Jurkat, Clone E6-1 (cell line): ENCODE results near the gene ADAMTS15.

Experiments used
- DNase-seq: peaks from one replicate; pipeline ENCODE4 v3.0.0-alpha.2; 2011; ENCODE audit warnings: low read depth, low spot score
- H3K4me3 ChIP-seq: 2 replicates; pipeline ENCODE4 v1.5.1; 2011; ENCODE audit warnings: mild to moderate bottlenecking, low read length, control low read depth, moderate library complexity

The ADAMTS15 gene

DNA sequence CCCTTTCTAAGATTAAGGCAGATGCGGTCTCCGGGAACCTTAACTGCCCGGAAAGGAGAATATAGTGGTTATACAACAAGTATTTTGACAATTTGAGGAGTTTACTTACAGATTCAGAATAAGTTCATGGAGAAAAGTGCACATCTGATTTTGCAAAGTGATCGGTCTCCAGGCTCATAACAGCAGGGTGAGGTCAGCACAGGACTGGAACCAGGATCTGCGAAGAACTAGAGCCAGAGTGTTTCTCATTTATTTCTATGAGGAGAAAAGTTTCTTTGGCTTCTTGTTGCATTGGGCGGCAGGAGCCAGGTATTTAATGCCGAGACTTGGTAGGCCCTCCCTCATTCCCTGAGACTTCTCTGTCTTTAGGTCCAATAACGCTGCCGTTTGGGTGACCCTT, 3.7 kb downstream of the ADAMTS15 start:
- no peak for DNase-seq
- H3K4me3 ChIP-seq, result no peak overlapping the region

- DNase-seq, result no peak
- H3K4me3 ChIP-seq, result no peak overlapping the region
Observed at GRCh38 chr11:130452940-130453339, 4.5 kb downstream of the ADAMTS15 start.

DNA sequence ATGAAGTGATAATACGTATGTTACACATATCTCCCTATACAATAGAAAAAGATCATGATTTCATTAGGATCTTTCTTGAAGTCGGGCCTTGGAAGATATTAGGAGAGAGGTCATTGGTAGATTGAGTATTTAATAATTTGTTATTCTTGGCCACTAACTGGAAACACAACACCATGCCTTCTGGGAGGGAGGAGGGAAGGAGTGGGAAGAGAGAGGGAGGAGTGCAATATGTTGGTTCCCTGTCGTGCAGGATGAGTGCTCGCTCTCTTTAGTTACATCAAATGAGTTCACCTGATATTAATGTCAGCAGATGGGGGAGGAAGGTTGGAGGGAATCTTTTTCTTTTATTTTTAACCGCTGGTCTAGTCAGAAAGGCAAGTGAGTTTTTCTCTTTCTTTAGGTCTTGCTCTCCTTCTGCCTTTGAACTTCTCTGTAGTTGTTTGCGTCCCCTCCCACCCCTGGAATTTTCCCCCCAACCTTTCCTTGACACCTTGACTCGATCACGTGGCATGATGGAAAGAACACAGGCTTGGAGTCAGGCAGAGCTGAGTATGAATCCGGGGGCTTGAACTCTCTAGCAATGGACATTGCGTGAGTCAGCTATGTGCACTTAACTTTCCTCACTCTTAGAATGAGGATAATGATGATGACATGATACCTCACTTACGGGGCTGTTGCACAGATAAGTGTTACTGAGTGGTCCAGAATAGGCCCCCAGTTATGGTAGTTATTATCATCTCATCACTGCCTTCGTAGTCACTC, 6.2 kb downstream of the ADAMTS15 start:
- no peak for DNase-seq

GRCh38 chr11:130455483-130456127, 7.2 kb downstream of the ADAMTS15 start:
- no peak overlapping the region for H3K4me3 ChIP-seq
- DNase-seq, result no peak

More for the DNA sequence above, 6.2 kb downstream of the ADAMTS15 start:
- no peak overlapping the region for H3K4me3 ChIP-seq

- DNase-seq, result no peak
- H3K4me3 ChIP-seq, result no peak overlapping the region
Observed at GRCh38 chr11:130456286-130456685, 7.8 kb downstream of the ADAMTS15 start.

DNA sequence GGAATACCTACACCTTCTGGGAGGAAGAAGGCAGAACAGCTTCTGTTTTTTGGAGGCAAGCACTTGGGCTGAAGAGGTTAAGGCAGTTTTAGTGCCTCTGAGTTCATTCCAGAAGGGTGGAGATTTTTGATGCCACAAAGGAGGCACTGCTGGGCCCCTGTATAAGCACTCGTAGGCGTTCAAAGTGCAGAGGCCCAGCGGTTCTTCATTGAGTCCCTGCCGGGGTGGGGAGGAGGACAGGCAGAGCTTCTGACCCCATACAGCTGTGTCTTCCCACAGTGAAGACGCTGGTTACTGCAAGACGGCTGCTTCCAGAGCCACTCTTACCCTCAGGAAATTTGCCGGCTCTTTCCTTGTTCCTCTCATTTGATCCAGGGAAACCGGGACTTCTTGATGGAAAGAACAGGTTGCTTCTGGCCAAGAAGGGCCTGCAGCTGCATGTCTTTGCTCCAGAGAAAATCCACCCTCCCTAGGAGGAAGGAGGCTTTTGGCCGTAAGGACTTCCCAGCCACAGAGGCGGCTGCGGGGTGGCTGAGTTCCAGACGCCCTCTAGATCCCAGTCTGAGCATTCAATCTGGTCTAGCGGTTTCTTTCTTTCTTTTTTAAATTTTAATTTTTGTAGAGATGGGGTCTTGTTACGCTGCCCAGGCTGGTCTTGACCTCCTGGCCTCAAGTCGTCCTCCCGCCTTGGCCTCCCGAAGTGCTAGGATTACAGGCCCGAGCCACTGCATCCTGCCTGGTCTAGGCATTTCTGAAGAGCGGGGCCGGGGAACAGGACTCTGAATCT, 9.4 kb downstream of the ADAMTS15 start:
- DNase-seq, result no peak
- H3K4me3 ChIP-seq, result no peak overlapping the region

DNA sequence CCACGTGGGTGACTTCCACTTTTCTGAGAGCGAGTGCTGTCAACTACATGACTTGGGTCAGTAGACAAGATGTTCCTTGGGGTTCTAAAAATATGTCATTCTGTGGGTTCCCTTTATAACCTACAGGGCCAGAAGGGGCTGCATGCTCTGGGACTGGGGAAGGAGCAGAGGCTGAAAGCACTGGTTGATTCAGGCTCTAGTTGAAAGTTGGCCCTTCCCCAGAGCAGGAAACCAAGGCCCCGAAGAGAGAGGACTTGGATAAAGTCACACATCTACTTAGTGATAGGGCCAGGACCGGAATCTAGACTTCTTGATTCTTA, 9.9 kb downstream of the ADAMTS15 start:
- no peak for DNase-seq
- H3K4me3 ChIP-seq, result no peak overlapping the region

GRCh38 chr11:130459521-130459920, 11.1 kb downstream of the ADAMTS15 start:
- no peak overlapping the region for H3K4me3 ChIP-seq
- DNase-seq, result no peak

- no peak for DNase-seq
- H3K4me3 ChIP-seq, result no peak overlapping the region
Observed at GRCh38 chr11:130462101-130462885, 13.8 kb downstream of the ADAMTS15 start.

- H3K4me3 ChIP-seq, result no peak overlapping the region
- no peak for DNase-seq
Observed at GRCh38 chr11:130462931-130463330, 14.5 kb downstream of the ADAMTS15 start.

DNA sequence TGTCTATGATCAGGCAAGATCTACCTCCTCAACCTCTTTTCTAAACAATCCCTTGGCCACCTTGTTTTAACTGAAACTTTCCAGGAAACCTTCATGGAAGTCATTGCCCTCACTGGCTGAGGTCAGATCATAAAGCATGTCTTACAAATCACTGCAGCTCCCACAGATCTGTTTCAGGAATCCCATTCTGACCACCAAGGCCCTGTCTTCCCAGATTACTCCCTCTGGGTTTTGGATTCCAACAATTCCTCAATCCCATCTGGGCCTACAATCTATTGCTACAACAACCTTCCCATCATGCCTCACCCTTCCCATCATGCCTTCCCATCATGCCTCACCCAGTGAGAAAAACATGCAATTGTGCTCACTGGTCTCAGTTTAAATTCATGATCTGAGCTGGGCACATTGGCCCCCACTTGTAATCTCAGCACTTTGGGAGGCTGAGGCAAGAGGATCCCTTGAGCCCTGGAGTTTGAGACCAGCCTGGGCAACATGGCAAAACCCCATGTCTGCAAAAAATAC, 15.9 kb downstream of the ADAMTS15 start:
- no peak overlapping the region for H3K4me3 ChIP-seq
- DNase-seq, result no peak

DNA sequence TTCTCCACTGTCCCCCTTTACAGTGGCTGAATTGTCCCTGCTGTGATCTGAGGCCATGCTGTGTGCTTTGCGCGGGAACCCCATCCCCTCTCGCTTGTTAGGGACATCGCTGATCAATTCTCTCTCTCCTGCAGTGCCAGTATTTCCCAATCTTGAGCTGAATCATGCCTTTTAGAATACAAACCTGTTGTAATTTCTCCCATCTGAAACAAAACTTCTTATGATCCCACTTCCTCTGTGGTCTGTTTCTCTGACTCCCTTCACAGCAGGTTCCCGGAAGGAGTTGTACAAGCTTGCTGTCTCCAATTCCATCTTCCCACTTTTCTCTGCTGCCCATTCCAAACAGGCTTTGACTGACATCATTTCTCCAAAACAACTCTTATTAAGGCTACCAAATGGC, 16.8 kb downstream of the ADAMTS15 start:
- DNase-seq, result no peak
- no peak overlapping the region for H3K4me3 ChIP-seq

DNA sequence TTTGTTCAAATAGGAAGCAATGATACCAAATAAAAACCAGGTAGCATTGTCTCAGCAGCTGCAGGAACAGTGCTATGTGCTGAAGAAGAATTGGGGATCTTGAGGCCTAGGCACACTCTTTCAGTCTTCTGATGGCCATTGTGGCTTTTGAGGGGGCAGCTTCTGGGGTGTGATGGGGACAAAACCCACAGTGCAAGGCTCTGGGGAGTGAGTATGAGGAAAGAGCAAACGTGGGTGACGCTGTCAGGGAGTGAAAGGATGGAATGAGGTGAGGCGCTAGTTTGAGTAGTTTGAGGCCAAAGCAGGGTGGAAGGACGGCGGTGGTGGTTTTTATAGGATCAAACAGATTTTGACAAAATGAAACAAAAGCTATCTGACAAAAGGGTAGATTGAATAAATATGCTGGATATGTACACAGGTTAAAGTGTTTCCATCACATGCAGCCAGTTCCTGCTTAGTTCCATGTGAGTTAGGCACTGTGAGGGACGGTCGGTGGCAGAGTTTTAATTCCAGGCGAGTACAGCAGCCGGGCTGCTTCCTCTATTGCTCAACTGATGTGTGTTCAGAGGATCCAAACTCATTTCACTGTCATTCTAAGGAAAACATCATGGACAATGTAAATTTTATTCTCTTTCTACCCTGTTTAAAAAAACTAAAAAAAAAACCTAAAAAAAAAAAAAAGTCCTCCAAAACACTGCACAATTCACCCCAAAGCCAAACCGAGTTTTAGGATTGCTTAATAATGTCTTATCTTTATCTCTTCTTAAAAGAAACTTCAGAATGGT, 18.9 kb downstream of the ADAMTS15 start:
- DNase-seq, result no peak
- no peak overlapping the region for H3K4me3 ChIP-seq

GRCh38 chr11:130469181-130469580, 20.7 kb downstream of the ADAMTS15 start:
- DNase-seq, result no peak
- no peak overlapping the region for H3K4me3 ChIP-seq

- no peak for DNase-seq
- no peak overlapping the region for H3K4me3 ChIP-seq
Observed at GRCh38 chr11:130470832-130471706, 22.6 kb downstream of the ADAMTS15 start.

GRCh38 chr11:130471731-130472433, 23.4 kb downstream of the ADAMTS15 start:
- DNase-seq, result no peak
- no peak overlapping the region for H3K4me3 ChIP-seq

DNA sequence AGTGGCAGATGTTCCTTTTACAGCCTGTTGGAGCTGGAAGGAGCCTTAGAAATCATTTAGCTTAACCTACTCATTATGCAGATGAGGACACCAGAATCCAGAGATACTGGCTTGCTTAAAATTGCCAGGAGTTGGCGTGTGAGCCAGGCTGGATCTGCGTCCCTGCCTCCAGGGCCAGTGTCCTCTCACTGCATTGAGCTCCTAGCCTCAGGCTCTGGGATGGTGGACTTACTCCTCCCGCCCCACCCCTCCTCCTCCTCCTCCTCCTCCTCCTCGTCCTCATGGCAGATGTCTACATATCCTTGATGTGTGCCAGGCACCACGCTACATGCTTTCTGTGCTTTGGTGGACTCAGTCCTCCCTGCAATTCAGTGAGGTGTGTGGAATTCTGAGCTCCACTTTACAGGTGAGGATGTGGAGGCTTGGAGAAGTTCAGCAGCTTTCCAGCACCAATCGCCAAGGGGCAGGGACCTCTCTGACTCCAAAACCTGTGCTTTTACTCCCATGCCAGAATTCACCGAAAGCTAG, 24.1 kb downstream of the ADAMTS15 start:
- DNase-seq, result no peak
- no peak overlapping the region for H3K4me3 ChIP-seq
